H9 (cell line): ENCODE measurements around the gene CDK16. TPM values are rescaled to one million over a fixed set of nuclear protein-coding genes. Genes with fewer than 3 reads are reported as not detected.

Source experiments
- DNase-seq: peaks from one replicate; pipeline ENCODE4 v3.0.0-alpha.2; 2017
- H2AFZ ChIP-seq: one replicate; pipeline ENCODE4 v1.6.1; 2013; ENCODE audit warnings: mild to moderate bottlenecking, low read length, control low read depth, moderate library complexity
- H2AK5ac ChIP-seq: 2 replicates; pipeline ENCODE4 v1.6.1; 2013; ENCODE audit warnings: low read length, control low read depth, mixed read lengths; ENCODE audit not compliant: insufficient read length
- H2BK120ac ChIP-seq: one replicate; pipeline ENCODE4 v1.6.1; 2013; ENCODE audit warnings: low read depth, mild to moderate bottlenecking, low read length, control low read depth, inconsistent platforms; ENCODE audit not compliant: poor library complexity, severe bottlenecking
- H2BK12ac ChIP-seq: 2 replicates; pipeline ENCODE4 v1.6.1; 2013; ENCODE audit warnings: low read length, control low read depth, mixed read lengths, low read depth; ENCODE audit not compliant: insufficient read length
- H2BK15ac ChIP-seq: 2 replicates; pipeline ENCODE4 v1.6.1; 2013; ENCODE audit warnings: low read depth, low read length, control low read depth
- H2BK20ac ChIP-seq: one replicate; pipeline ENCODE4 v1.6.1; 2013; ENCODE audit warnings: low read depth, mild to moderate bottlenecking, low read length, control low read depth, inconsistent platforms; ENCODE audit not compliant: poor library complexity, severe bottlenecking
- H2BK5ac ChIP-seq: 2 replicates; pipeline ENCODE4 v1.6.1; 2013; ENCODE audit warnings: low read length, control low read depth, mixed read lengths; ENCODE audit not compliant: insufficient read length
- H3K14ac ChIP-seq: 2 replicates; pipeline ENCODE4 v1.6.1; 2013; ENCODE audit warnings: low read length, control low read depth; ENCODE audit not compliant: insufficient read depth
- H3K18ac ChIP-seq: 2 replicates; pipeline ENCODE4 v1.6.1; 2013; ENCODE audit warnings: low read depth, mild to moderate bottlenecking, mixed read lengths, low read length, control low read depth; ENCODE audit not compliant: insufficient read length
- H3K23ac ChIP-seq: 2 replicates; pipeline ENCODE4 v1.6.1; 2013; ENCODE audit warnings: low read length, control low read depth, mixed read lengths, low read depth; ENCODE audit not compliant: insufficient read length
- H3K23me2 ChIP-seq: 2 replicates; pipeline ENCODE4 v1.6.1; 2013; ENCODE audit warnings: low read depth, mild to moderate bottlenecking, mixed read lengths, low read length, control low read depth; ENCODE audit not compliant: insufficient read length, poor library complexity, severe bottlenecking
- H3K27ac ChIP-seq: 2 replicates; pipeline ENCODE4 v1.5.1; 2013; ENCODE audit warnings: low read length, control low read depth, mixed read lengths, low read depth; ENCODE audit not compliant: insufficient read length
- H3K27me3 ChIP-seq: 2 replicates; pipeline ENCODE4 v1.6.1; 2013; ENCODE audit warnings: low read length, control low read depth, inconsistent platforms; ENCODE audit not compliant: insufficient read depth
- H3K4ac ChIP-seq: 2 replicates; pipeline ENCODE4 v1.6.1; 2013; ENCODE audit warnings: low read depth, mild to moderate bottlenecking, control low read depth, inconsistent platforms, low read length, moderate library complexity
- H3K4me1 ChIP-seq: 2 replicates; pipeline ENCODE4 v1.6.1; 2013; ENCODE audit warnings: low read length, control low read depth, inconsistent platforms; ENCODE audit not compliant: insufficient read depth
- H3K4me2 ChIP-seq: 2 replicates; pipeline ENCODE4 v1.6.1; 2013; ENCODE audit warnings: low read length, control low read depth, mixed read lengths; ENCODE audit not compliant: insufficient read length, insufficient read depth
- H3K56ac ChIP-seq: 2 replicates; pipeline ENCODE4 v1.6.1; 2013; ENCODE audit warnings: low read depth, mild to moderate bottlenecking, mixed read lengths, low read length, control low read depth; ENCODE audit not compliant: insufficient read length
- H3K79me1 ChIP-seq: 2 replicates; pipeline ENCODE4 v1.6.1; 2013; ENCODE audit warnings: low read depth, mild to moderate bottlenecking, moderate library complexity, low read length, control low read depth, inconsistent platforms; ENCODE audit not compliant: insufficient read depth, poor library complexity, severe bottlenecking
- H3K79me2 ChIP-seq: 2 replicates; pipeline ENCODE4 v1.6.1; 2013; ENCODE audit warnings: low read length, control low read depth, inconsistent platforms; ENCODE audit not compliant: insufficient read depth
- H3K9ac ChIP-seq: 2 replicates; pipeline ENCODE4 v1.6.1; 2013; ENCODE audit warnings: low read length, control low read depth, mixed read lengths; ENCODE audit not compliant: insufficient read length; ENCODE audit errors: extremely low read depth
- H3K9me3 ChIP-seq: one replicate; pipeline ENCODE4 v1.6.1; 2013; ENCODE audit warnings: low read depth, low read length, inconsistent platforms; ENCODE audit not compliant: control insufficient read depth
- H3T11ph ChIP-seq: one replicate; pipeline ENCODE4 v1.6.1; 2013; ENCODE audit warnings: mild to moderate bottlenecking, low read length, control low read depth, inconsistent platforms
- H4K20me1 ChIP-seq: one replicate; pipeline ENCODE4 v1.6.1; 2013; ENCODE audit not compliant: control insufficient read depth, insufficient read length, insufficient read depth
- H4K5ac ChIP-seq: 2 replicates; pipeline ENCODE4 v1.6.1; 2013; ENCODE audit warnings: low read depth, mild to moderate bottlenecking, mixed read lengths, low read length, control low read depth; ENCODE audit not compliant: insufficient read length
- H4K8ac ChIP-seq: replicated peaks from 2 replicates; pipeline ENCODE4 v1.6.1; 2013; ENCODE audit warnings: low read length, control low read depth, mixed read lengths, low read depth; ENCODE audit not compliant: insufficient read length
- H4K91ac ChIP-seq: 2 replicates; pipeline ENCODE4 v1.6.1; 2013; ENCODE audit warnings: low read depth, mild to moderate bottlenecking, moderate library complexity, mixed read lengths, low read length, control low read depth; ENCODE audit not compliant: insufficient read length
- H3K27ac Mint-ChIP-seq, 3 experiments: 2 replicates in 2 of 3; 3 replicates in 1 of 3; pipeline ENCODE4 v1.8.0; 2020 to 2021; ENCODE audit warnings: mixed read lengths in 3 of 3, mild to moderate bottlenecking in 1 of 3, moderate library complexity in 1 of 3
- H3K27me3 Mint-ChIP-seq: 2 replicates; pipeline ENCODE4 v1.8.0; 2021; ENCODE audit warnings: low read depth, mild to moderate bottlenecking, moderate library complexity, mixed read lengths
- H3K36me3 Mint-ChIP-seq, 3 experiments: 2 replicates in 2 of 3; 3 replicates in 1 of 3; pipeline ENCODE4 v1.8.0; 2020 to 2021; ENCODE audit warnings: low read depth in 3 of 3, mixed read lengths in 3 of 3; ENCODE audit not compliant: insufficient read depth in 1 of 3
- H3K4me1 Mint-ChIP-seq, 2 experiments: 2 replicates each; pipeline ENCODE4 v1.8.0; 2020; ENCODE audit warnings: mixed read lengths in 2 of 2
- H3K4me3 Mint-ChIP-seq, 2 experiments: 2 replicates in 1 of 2; 3 replicates in 1 of 2; pipeline ENCODE4 v1.8.0; 2020 to 2021; ENCODE audit warnings: mild to moderate bottlenecking in 2 of 2, mixed read lengths in 2 of 2, moderate library complexity in 1 of 2
- H3K9me3 Mint-ChIP-seq, 2 experiments: 2 replicates in 1 of 2; 3 replicates in 1 of 2; pipeline ENCODE4 v1.8.0; 2020; ENCODE audit warnings: mild to moderate bottlenecking in 2 of 2, mixed read lengths in 2 of 2, moderate library complexity in 1 of 2
- WGBS: extraction: QIAGEN DNeasy Blood & Tissue Kit; methylation state at CpG from one replicate; pipeline ENCODE4 v1.1.7; 2013; ENCODE audit warnings: missing lambda C conversion rate, low lambda C conversion rate, mixed read lengths; ENCODE audit not compliant: insufficient read length; ENCODE audit errors: extremely low coverage; 5-methylcytosine and 5-hydroxymethylcytosine counted together
- total RNA-seq: library from RNA; stranded (reverse); gene quantifications from 2 replicates; pipeline ENCODE4 v1.2.1, GENCODE V29; 2021
- TF ChIP-seq, protein P1 (sequence below): fragments of 200-600 bp; sonication (generic); conservative IDR thresholded peaks from 3 replicates; pipeline ENCODE4 v1.8.0; 2021; ENCODE audit warnings: antibody characterized with exemption, mild to moderate bottlenecking

Gene CDK16
- total RNA-seq, 1 experiment from 2014 or later = 226 TPM

- no peak overlapping the region for H3K4me3 Mint-ChIP-seq
- no peak overlapping the region for H3K27ac ChIP-seq
- H2AFZ ChIP-seq = no peak overlapping the region
- H2BK12ac ChIP-seq = no peak overlapping the region
- no peaks in the 10 kb centered on the region for H3K23me2 ChIP-seq
- H4K5ac ChIP-seq = no peak overlapping the region
- no peaks in the 10 kb centered on the region for H3K27me3 ChIP-seq
- DNase-seq = no peak
- H3K36me3 Mint-ChIP-seq = peaks cover 0 to 3% (median 0%) of the 10 kb centered on the region in 3 experiments; a peak in 2 of 7 replicates
- no CpG with 5 or more reads among the region's 7 CpGs for WGBS
- TF ChIP-seq, protein P1, sequence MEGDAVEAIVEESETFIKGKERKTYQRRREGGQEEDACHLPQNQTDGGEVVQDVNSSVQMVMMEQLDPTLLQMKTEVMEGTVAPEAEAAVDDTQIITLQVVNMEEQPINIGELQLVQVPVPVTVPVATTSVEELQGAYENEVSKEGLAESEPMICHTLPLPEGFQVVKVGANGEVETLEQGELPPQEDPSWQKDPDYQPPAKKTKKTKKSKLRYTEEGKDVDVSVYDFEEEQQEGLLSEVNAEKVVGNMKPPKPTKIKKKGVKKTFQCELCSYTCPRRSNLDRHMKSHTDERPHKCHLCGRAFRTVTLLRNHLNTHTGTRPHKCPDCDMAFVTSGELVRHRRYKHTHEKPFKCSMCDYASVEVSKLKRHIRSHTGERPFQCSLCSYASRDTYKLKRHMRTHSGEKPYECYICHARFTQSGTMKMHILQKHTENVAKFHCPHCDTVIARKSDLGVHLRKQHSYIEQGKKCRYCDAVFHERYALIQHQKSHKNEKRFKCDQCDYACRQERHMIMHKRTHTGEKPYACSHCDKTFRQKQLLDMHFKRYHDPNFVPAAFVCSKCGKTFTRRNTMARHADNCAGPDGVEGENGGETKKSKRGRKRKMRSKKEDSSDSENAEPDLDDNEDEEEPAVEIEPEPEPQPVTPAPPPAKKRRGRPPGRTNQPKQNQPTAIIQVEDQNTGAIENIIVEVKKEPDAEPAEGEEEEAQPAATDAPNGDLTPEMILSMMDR = no peak
- no peak overlapping the region for H3K4me2 ChIP-seq
- H4K8ac ChIP-seq = no peak overlapping the region
- no peak overlapping the region for H3K4ac ChIP-seq
- no peak overlapping the region for H2BK120ac ChIP-seq
- no peak overlapping the region for H3K18ac ChIP-seq
- no peak overlapping the region for H3T11ph ChIP-seq
- H3K27ac Mint-ChIP-seq = no peak overlapping the region; a peak in 1 of 7 replicates
- no peaks in the 10 kb centered on the region for H3K4me1 ChIP-seq
- no peak overlapping the region for H2BK15ac ChIP-seq
- H4K20me1 ChIP-seq = no peaks in the 10 kb centered on the region
- no peak overlapping the region for H2AK5ac ChIP-seq
- no peak overlapping the region for H3K9ac ChIP-seq
- peaks cover 39 to 64% of the 10 kb centered on the region in 2 experiments for H3K9me3 Mint-ChIP-seq
- H3K79me1 ChIP-seq = no peaks in the 10 kb centered on the region
- H2BK20ac ChIP-seq = no peak overlapping the region
- no peaks in the 10 kb centered on the region for H3K9me3 ChIP-seq
- no peak overlapping the region for H4K91ac ChIP-seq
- peaks cover 3% of the 10 kb centered on the region; the same call in 1 of the 2 replicates for H3K27me3 Mint-ChIP-seq
- H3K79me2 ChIP-seq = no peaks in the 10 kb centered on the region
- H3K14ac ChIP-seq = no peak overlapping the region
- H3K23ac ChIP-seq = no peak overlapping the region
- H3K56ac ChIP-seq = no peak overlapping the region
- no peak overlapping the region for H2BK5ac ChIP-seq
- no peaks in the 10 kb centered on the region for H3K4me1 Mint-ChIP-seq
These were observed 54.7 kb downstream of the CDK16 start for GRCh38 chrX:47273011-47273730.
